Measurements from ENCODE around the gene ATF7.

Gene ATF7

DNA sequence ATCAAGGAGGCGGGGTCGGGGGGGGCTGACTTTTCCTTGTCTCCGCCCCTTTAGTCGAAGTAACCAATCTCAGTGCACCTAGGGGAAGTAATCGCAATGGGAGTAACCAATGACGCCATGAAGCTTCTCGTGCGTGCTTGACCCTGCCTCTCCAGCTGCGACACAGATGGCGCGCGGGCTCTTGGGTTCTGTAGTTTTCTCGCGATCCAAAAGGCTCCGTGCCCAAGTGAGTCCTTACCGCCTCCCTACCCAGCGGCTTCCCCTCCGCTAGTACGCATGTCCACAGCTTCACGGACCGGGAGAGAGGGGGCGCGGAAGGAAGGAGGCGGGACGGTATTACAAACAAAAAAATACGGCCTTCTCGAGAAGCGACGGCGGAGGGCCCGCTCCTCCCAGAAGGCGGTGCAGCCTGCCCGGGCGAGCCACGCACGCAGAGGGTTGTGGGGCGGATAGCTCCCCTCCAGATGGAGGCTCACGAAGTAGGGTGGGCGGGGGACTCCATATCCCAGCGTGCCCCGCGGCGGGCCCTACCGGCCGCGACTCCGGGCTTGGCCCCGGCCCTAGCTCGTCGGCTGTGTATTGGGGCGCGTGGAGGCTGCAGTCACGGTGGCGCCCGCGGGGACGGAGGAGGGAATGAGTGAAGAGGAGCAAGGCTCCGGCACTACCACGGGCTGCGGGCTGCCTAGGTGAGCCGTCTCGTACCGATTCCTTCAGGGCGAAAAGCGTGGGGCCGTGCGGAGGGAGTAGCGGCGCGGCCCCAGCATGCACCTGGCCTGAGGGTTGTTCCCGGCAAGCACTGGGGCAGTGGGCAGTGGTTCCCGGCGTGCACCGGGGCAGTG lies 125.2 kb downstream of the ATF7 start, which contains the start of gene TARBP2:
TSS of gene TARBP2 (plus strand) at position 508 of the 839 bp plus-strand sequence. CDS start at position 634, 126 bp downstream.
- peak; percentile 95 to 96 for DNase-seq (ENCODE audit: low read depth in 2 of 2)

DNA sequence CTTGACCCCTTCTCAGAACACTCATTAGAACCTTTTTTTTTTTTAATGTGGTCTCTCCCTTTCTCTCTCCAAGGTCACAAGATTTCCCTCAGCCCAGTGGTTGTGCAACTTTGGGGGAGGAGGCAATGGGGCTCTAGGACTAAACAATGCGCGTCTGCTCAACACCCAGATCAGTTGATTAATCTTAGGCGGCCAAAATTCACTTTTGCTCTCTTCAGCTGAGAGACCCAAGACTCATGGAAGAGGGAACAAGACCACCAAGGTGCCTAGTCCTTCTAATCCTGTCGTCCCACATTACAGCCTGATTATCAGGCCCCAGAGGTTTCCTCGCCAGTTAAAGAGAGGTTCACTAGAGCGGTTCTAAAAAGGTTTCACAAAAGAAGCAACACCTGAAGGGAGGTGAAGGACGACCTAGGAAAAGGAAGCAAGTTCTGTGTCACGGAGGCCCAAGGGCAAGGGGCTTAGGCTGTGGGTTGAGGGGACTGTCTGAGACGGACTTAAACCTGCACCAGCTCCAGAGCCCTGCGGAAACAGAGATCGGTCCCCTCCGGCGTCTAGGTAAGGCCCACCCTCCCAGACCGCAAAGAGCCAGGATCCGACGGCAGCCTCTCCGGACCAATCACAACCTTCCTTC lies 125.9 kb downstream of the ATF7 start:
- DNase-seq (ENCODE audit: low read depth in 2 of 2), result no peak

DNA sequence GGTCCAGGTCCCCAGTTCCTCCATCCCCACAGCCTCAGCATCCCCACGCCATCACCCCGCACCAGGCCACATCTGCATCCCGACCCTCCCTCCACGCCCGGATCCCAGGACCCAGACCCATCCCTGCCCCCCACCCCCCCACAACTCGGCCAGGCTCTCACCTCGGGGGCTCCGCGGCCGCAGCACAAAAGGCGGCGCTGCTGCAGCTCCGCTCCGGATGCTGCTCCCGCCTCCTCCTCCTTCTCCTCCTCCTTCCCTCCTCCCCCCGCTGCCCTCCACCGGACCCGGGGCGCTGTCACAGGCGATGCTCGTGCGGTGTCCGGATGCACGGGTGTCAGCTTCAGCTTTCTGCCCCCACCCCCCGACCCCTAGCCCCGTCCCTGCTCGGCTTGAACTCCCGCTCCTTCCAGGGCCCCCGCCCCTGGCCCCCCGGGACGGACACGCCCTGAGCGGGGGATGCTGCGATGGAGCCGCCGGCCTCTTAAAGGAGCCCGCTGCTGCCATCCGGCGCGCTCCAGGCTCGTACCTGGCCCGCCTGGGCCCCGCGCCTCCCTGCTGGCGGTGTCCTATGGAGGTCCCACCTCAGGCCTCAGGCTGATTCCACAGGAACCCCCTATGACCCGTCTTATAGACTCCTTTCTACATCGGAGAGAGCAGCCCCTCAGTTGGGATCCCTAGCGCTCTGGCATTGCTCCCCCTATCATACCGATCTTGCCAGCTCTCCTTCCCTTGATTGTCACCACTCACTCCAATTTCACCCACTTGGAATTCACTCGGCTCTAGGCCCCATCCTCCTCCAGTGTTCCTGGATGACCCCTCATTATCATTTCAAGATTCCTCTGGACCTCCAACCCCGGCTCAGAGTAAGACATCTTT lies 126.7 kb downstream of the ATF7 start, which contains the start of gene MAP3K12:
TSS of gene MAP3K12 (minus strand) at position 193 of the 876 bp plus-strand sequence. CDS start 12,067 bp downstream, outside the sequence.
- DNase-seq (ENCODE audit: low read depth in 2 of 2), result peak; percentile 36 to 56

DNA sequence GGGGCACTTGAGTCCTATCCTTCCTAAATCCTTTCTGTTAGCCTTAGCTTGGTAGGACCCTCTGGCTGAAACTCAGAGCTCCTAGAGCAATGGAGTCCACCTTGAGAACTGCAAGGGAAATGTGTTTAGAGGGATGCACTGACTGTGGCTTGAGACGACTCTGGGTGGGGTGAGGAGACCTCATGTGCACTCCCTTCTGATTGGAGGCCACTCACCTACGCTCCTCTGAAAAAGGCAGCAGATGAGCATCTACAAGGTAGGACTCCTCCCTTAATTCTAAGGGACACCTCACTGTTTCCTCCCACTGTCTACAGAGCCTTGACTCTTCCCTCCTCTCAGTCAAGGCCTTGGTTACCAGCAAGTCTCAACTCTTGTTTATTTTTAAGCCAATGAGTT lies 127.9 kb downstream of the ATF7 start:
- no peak for DNase-seq (ENCODE audit: low read depth in 2 of 2)

DNA sequence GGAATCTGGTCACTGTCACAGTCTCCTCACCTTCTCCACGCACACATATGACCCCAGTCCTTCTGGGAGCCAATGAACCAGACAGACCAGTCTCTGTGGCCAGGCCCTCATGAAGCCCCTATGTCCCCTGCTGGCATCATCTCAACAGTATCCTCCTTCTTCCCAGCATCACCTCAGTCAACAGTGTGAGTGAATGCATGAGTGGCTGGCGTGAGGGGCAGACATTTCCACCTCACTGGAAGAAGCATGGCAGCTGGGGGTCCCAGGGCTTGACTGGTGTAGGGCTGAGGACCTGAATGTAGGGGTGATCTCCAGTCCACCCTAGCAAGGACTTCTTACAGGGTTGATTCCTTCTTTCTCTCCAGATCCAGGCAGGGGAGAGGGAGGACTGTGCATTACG lies 128.7 kb downstream of the ATF7 start:
- DNase-seq (ENCODE audit: low read depth in 2 of 2), result no peak

DNA sequence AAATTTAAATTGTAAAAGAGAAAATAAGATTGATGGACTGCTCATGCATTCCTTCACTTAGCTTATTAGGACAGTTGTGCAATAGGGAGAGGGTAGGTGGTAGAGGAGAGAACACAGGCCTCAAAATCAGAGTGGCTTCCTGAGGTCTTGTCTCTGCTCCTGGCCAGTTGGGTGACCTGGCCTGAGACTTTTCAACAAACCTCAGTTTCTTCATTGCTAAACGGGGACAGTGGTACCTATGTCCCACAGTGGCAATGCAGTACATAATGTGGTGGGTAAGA lies 129.5 kb downstream of the ATF7 start:
- DNase-seq (ENCODE audit: low read depth in 2 of 2), result no peak

DNA sequence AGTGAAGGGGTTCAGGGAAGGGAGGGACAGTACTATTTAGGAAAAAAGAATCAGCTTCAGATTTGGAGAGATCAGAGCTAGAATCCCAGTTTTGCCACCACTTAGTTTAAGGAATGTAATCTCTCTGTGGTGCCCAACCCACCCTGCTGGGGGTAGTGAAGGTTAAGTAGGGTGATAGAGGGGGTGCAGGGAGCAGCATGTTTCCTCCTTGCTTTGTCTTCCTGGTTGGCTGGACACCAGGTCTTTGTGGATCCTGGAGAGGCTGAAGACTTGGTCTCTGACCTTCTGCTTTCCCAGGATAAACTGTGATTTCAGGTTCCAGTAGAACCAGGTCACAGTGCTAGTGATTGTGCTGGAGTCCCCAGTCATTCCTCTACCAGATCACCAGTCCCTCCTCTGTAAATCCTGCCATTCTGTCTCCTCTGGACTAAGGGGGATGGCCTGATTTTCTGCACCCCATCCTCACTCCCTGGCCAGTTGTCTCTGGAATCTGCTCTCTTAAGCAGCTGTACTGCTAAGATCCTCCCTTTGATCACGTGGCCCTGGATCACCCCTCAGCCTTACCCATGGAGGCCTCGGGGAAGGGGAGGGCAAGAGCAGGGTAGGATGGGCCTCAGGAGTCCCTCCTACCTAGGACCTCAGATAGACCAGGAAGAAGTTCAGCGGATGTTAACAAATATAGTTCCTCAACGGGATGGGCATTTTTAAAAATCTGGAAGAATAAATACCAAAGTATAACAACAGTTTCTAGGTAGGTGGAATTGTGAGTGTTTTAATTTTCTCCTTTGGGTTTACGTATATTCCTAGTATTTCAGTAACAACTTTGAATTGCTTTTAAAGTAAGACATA lies 130.1 kb downstream of the ATF7 start:
- no peak for DNase-seq (ENCODE audit: low read depth in 2 of 2)

DNA sequence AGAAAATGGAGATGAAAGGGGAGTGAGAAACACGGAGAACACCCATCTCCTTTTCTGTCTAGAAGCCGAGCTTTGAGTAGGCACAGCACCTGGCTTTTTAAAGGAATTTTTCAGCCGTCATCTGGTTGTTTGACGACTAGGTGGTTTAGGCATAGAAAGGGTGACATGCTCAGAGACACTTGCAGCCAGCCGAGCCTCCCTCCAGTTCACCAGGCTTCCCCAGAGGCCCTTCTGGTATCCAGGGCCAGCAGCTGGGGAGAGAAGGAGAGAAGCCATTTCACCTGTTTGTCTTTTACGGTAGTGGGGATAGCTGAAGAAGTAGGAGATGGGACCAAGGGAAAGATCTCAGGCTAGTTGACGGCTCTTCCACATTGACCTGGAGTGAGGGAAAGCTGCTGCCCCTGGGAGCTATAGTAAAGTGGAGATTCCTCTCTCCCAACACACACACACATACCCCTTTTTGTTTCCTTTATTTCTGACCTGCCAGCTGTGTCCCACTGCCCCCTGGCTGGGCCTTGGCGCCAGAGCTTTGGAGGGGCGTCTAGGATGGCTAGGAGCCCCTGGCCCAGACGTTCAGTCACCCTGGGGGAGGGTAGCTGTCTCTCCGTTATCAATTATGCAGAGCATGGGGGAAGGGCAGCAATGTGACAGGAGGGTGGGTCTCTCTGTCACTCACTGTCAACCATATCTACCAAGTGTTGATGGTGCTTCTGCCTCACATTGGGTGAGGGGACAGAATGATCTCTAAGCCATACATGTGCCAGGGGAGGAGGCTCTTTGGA lies 132.4 kb downstream of the ATF7 start:
- no peak for DNase-seq (ENCODE audit: low read depth in 2 of 2)

DNA sequence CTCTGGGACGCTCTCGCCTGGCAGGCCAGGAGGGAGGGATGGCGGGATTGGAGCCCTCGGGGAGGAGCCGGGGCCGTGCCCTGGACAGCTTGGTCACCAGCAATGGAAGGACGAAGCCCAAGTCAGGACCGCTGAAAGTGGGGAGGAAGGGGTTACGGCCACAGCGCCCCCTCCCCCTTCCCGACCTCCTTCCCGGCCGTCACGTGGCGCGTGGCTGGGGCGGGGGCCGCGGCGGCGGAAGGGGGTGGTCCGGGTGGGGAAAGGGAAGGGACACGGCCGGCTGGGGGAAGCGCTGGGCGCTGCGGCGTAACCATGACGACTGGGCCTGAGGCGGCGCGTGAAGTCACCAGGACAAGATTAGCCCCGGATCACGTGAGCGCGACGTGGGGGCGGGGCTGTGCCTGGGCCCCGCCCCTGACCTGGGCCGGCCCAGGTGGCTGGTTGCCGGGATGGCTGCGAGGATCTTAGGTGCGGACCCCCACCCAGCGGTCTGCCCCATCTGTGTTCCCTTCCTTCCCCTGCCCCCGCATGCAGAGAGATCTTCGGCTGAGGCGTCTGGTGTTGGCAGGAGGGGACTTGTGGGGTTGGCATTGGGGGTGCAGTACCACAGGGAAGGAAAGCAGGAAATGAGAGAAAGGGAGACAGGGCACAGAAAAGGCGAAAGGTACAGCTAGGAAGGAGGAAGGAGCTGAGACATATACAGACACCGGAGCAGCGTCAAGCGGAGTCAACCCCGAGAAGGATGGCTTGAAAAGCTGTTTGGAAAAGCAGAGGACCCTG lies 133.2 kb downstream of the ATF7 start:
- DNase-seq (ENCODE audit: low read depth in 2 of 2), result peak; percentile 71 to 81

DNA sequence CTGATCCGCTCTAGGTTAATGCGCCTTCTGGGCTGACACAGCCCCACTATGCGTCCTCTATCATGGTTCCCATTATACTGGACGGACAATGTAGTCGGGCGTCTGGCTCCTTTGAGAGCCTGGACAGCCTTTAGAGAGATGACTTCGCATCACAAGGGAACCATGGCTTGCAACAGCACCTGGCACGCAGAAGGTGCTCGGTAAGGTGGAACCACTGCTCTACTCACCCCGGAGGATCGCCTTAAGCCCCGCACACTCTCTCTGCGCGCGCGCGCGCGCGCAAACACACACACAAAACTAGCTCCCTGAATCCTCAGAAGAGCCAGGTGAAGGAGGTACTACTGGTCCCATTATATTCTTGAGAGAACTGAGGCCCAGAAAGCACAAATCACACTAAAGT lies 134.0 kb downstream of the ATF7 start:
- no peak for DNase-seq (ENCODE audit: low read depth in 2 of 2)

DNA sequence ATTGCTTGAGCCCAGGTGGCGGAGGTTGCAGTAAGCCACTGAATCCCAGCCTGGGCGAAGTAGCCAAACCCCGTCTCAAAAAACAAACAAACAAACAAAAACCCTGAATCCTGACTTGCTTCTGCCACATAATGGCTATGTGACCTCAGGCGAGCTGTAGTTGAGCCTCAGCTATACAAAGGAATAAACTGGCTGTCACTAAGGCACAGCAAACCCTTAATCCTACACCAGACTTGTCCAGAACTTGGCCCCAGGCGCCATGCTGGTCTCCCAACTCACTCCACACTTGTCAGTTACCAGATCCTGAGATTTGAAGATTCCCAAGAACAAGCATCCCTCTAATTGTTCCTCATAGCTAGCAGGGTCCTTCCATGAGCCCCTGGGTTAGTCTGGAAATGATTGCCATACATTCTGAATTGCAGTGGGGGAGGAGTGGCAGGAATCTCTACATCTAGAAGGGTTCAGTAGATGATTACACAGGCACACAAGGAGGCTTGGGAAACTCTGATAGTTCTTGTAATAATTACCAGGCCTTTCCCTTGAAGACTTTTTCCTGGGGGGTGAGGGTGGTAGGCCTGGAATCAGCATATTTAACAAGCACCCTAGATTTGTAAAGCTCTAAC lies 136.8 kb downstream of the ATF7 start:
- DNase-seq (ENCODE audit: low read depth in 2 of 2), result no peak

DNA sequence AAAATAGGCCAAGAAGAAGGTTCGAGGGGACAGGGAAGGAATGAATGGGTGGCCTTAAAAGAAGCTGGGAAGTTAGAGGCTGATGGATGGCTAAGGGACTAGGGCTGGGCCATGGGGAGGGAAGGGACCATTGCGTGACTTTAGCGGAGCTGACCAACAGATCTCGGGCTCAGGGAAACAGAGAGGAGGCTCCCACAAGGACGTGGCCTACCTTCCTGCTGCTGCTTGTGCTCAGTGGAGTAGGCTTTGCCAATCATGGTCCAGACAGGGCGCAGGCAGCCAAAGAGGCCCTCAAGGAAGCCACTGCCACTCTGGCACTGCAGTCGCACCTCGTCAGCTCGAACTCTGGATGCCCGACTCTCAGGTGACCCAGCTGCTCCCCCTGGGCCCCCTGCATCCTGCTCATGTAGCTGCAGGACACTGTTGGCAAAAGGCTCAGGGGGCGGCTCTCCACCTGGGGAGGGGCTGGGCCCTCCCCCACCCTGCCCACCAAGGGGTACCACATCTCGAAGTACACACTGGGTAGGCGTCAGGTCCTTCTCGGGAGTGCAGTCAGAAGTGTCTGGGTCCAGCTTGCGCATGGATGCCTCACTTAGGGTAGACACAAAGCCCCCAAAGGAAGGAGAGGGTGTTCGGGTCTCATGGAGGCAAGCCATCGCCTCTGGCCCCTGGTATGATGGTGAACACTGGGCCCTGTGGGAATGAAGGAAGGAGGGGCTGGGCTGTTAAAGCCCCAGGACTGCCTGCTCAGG lies 139.3 kb downstream of the ATF7 start:
- DNase-seq (ENCODE audit: low read depth in 2 of 2), result no peak

DNA sequence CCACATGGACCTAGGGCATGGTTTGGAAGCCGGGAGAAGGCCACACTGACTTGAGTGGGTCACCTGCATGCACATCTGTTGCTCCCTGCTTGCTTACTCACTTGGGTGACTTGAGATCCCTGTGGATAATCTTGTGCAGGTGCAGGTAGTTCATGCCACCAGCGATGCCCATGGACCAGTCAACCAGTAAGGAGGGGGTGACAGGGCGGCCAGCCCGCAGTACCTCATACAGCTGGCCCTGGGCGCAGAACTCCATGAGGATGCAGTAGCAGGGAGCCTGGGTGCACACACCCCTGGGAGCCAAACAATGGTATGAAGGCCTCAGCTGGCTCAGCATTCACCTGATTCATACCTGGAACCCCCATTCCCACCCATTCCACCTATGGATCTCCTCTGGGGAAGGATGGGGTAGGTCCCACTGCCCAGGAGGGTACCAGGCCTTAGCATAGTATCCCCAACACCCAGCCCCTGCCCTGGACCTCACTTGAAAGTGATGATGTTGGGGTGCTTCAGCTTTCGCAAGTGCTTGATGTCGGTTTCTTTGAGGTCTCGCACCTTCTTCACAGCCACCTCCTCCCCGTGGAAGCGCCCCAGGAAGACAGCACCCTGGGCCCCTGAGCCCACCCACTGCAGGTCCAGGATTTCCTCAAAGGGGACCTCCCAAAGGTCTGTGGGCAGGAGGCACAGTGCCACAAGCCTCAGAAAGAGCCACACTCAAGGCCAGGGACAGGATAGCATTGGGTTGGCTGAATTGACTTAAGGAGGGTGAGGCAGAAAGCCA lies 140.0 kb downstream of the ATF7 start:
- no peak for DNase-seq (ENCODE audit: low read depth in 2 of 2)

DNA sequence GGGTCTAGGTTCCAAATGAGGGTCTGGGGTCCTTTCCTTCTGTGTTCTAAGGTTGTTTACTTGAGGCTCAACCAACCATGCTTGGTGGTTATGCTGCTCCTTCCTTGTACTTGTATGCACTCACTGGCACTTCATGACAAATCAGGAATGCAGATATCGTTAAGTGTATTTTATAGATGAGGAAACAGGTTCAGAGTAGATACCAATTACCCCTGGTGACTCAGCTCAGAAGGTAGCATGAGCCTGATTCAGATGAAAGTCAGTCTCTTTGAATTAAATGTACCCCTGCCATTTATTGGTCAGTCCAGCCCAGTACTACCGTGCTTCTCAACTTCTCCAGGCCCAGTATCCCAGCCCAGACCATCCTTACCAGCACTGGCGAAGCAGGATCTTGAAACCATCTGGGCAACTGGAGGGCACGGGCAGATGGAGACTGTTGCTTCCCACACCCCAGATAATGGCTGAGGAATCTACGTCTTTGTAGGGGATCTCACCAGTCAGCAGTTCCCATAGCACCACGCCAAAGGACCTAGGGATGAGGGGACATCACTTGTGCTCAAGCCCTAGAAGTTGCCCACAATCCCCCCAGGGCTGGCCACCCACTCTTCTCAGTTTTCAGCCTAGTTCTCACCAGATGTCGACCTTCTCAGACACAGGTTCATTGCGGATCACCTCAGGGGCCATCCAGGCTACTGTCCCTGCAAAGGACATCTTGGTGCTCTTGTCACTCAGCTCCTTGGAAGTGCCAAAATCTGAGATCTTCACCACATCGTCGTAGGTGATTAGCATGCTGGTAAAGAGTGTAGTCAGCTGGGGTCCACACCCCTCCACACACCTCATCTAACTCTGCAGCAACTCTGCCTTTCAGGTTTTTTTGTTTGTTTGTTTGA lies 141.3 kb downstream of the ATF7 start:
- DNase-seq (ENCODE audit: low read depth in 2 of 2), result no peak

DNA sequence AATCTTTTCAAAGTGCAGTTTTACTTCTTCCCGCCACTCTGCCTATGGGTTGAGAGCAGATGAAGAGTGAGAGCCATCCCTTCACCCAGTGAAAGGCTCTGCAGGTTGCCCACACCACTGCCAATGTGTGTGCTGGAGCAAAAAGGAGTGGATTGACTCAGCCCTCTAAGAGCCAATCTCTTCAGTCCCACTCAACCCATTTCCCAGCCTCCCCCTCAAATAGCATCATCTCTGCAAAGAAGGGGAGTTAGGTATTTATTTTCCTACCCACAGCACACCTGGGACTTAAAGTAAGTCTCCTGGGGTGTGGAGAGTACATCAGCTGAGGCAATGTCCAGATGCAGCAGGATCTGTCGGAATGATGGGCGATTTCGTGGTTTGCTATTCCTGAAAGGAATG lies 142.2 kb downstream of the ATF7 start:
- DNase-seq (ENCODE audit: low read depth in 2 of 2), result no peak

DNA sequence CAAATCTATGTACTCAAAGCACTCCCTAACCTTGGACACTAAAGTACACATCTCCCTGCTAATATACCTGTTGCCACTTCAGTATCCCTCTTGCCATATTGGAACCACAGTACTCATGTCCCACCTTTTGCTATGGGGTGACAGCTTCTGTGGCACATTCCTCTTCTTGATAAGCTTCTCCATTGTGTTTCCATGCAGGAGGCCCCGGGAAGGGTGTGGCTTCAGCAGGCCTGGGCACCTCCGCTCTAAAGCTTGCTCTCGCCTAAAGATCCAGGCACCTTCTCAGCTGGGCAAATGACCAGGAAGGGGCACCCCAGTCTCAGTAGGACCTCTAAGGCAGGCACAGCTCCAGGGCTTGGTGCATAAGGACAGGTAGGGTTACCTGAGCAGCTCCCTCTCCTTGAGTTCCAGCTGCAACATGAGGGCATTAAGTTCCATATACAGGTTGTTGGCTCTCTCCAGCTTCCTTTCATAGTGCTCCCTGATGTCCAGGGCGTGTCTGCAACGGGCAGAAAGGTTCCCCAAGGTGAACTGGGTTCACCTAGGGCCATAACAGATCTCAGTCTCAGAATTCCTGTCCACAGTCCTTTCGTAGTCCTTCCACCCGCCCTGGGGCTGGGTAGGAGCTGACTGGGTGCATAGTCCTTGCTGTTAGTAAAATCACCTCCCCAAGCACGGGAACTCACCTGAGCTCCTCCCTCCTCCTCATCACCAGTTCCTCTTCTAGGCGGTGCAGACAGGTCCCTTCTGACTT lies 142.8 kb downstream of the ATF7 start:
- DNase-seq (ENCODE audit: low read depth in 2 of 2), result no peak
